Hematopoietic multipotent progenitor cell (in vitro differentiated cells): ENCODE measurements around the gene GAD1. TPM values are rescaled to one million over a fixed set of nuclear protein-coding genes. Genes with fewer than 3 reads are reported as not detected.

Source experiments
- DNase-seq, 3 donors: peaks; one replicate each; pipeline ENCODE4 v3.0.0-alpha.2; 2011 to 2015; ENCODE audit warnings: low read depth in 2 of 3, low spot score in 2 of 3
- total RNA-seq: library from RNA; depleted of rRNA; stranded (reverse); fragments of >200 nt; gene quantifications from one replicate; pipeline ENCODE4 v1.2.3, GENCODE V29; 2012

The GAD1 gene
- total RNA-seq, 1 donor: 3.2 TPM

DNA sequence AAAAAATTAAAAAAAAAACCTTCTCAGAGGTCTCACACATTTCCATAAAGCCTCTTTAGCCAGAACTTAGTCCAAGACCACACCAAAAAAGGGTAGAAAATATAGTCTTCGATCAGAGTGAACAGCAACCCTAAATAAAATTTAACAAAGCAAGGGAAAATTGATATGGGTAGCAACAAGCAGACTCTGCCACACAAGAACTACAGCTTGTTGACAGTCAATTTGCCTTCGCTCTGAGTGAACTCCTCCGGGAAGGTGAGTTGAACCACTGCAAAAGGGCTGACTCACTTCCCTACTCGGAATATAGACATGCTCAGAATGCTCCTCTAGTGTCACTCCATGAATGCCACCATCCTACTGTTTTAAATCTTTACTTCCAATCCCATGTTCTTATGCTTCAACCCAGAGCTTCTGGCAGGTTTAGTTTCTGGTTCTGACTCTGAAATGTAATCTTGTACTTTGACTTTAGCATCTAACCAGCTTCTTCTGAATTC is 24.1 kb downstream of the GAD1 start:
- no peak for DNase-seq

DNA sequence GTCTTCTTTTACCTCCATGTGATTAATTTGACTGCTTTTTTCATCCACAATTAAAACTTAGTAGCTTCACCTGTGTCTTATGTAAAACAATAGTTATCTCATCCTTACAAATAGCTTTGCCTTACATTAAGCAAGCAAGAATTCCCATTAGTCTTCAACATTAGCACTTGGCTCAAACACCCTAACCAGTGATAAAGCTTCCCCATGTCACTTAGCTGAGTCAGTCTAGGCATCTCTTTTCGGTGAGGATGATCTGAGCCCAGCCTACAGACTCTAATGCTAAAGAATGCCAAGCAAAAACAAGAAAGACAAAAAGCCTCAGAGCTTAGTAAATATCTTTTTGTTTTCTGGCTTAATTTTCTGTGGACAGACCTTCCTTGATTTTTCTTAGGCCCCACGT is 26.1 kb downstream of the GAD1 start:
- no peak for DNase-seq

DNA sequence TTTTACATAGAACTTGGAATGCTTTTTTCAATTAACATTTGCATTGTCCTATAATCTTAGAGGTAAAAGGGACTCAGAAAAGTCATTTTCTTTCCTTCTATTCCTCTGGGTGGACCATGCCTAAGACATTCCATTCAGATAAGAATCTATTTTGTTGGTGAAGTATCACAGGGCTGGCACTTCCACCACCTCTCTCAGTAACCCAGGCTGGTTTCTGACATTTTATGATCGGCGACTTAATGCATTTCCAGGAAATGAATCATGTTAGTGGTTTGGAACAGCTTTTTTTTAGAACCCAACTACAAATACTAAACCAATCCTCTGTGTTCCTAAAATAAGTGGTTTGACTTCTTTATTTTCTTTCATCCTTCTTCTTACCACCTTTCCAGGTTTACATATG is 27.0 kb downstream of the GAD1 start:
- DNase-seq: peak in 2 of 3 donors; percentile 45 to 57

- no peak for DNase-seq
Measured at GRCh38 chr2:170845343-170845742, 28.7 kb downstream of the GAD1 start.

- no peak for DNase-seq
Measured at GRCh38 chr2:170846314-170846713, 29.6 kb downstream of the GAD1 start.

GRCh38 chr2:170847716-170848115 is 31.0 kb downstream of the GAD1 start:
- no peak for DNase-seq

DNA sequence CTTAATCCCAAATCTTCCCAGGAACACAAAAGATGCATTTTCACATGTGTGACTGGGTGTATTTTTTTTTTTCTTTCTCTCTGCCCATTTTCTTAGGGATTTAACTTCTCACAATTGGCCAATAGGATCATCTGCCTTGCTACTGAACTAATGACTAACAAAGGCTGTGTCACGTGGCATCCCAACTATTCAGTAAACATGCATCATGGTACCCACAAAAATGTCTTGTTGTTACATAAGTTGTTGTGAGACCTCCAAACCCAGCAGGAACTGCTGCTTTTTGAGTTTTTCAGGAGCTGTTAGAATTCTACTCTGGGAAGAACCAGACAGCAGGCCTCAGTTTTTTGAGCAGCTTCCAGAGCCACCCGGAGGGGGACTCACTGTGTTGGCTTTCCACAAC is 31.9 kb downstream of the GAD1 start:
- DNase-seq: no peak

- no peak for DNase-seq
Measured at GRCh38 chr2:170850251-170850650, 33.6 kb downstream of the GAD1 start.

GRCh38 chr2:170851635-170852034 is 34.9 kb downstream of the GAD1 start:
- no peak for DNase-seq

GRCh38 chr2:170856066-170856465 is 39.4 kb downstream of the GAD1 start:
- no peak for DNase-seq

GRCh38 chr2:170862286-170862902 is 45.7 kb downstream of the GAD1 start:
- DNase-seq: peak in 1 of 3 donors; percentile 15

DNA sequence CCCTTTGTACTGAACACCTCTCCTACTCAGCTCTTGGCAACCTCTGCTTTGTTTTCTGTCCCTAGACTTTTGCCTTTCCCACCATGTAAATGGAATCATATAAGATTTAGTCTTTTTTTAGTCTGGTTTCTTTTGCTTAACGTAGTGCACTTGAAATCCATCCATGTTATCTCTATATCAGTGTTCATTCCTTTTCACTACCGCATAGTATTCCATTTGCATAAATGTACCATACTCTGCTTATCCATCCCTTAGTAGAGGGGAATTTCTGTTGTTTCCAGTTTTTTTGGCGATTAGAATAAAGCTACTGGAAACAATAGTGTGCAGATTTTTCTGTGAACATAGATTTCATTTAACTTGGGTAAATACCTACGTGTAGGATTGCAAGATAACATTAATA is 46.4 kb downstream of the GAD1 start:
- DNase-seq: no peak

DNA sequence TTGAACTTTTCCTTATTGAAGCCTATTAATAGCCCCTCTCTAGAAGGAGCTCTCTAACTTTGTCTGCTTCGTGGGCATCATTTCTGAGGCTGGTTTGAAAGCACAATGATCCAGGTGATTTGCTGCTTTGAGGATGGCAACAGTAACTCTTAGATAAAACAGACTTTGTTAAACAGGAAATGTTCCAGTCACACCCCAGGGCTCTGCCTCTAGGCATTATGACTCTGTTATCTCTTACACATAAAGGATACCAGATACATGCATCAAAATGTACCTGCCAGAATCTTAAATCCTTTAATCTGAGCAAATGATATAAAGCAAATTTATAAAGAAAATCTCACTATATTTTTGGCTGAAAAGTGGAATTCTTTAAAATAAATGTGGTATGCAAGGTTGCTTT is 52.3 kb downstream of the GAD1 start:
- DNase-seq: no peak

DNA sequence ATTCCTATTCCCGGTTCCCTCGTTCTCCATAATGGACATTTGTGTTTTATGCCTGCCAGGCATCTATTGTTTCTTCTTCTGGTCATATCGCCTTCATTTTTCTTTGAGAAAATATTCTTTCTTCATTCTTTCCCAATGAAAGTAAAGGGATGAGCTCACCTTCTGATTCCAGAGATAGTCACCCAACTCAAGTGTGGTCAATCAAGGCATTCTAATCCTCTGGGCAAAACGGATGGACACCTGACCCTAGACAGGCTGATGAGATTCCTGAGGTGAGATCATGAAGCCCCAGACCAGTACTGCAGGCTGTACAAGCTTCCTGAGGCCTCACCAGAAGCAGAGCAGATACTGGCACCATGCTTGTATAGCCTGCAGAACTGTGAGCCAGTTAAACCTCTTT is 52.8 kb downstream of the GAD1 start:
- no peak for DNase-seq

- peak; percentile 48 to 80 (median 64) for DNase-seq
Measured at GRCh38 chr2:170873035-170873692, 56.5 kb downstream of the GAD1 start.

DNA sequence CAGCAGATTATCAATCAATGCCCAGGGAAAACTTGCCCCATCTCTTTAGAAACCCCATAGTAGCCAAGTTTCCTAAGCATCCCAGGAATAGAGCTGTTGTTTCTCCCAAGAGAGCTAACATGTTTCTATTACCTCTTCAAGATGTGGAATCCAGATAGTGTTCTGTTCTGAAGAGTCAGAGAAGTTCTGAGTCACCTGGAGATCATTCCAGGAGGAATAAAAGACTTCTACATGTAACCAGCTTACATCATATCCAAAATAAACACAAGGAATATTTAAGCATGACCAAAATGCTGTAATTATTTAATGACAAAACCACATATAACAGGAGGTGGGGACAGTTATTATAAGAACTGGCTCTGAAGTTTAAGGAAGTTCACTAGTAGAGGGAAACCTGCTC is 61.4 kb downstream of the GAD1 start:
- DNase-seq: no peak

DNA sequence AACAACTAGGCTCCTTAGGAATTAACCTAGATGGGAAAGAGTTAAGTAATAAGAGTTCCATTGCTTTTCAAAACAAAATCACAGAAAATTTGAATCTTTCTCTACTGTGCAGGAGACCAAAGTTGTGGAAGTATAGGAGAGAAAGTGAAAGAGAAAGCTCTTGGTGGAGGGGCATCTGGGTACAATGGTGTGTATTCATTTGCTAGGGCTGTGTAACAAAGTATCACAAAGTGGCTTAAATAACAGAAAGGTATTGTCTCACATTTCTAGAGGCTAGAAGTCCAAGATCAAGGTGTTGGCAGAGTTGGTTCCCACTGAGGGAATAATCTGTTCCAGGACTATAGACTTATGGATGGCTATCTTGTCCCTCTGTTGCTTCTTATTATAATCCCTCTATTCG is 61.8 kb downstream of the GAD1 start:
- peak in 2 of 3 donors; percentile 14 to 48 for DNase-seq

DNA sequence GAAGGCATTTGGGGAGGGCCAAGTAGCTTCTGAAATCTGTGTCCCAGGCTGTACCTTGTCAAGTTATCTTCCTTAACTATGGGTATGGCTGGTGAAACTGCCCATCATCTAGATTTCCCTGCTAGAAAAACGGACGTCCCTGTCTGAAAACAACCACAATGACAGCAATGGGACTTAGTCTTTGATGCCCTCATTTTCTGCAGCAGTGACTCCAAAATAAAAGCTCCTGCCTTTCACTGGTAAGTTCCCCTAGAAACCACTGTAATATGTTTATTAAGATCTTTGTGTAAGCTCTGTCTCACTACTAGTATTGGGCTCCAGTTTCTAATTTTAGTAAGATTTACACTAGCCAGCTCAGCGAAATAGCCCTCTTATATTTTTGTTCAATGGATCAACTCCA is 65.2 kb downstream of the GAD1 start:
- DNase-seq: no peak

DNA sequence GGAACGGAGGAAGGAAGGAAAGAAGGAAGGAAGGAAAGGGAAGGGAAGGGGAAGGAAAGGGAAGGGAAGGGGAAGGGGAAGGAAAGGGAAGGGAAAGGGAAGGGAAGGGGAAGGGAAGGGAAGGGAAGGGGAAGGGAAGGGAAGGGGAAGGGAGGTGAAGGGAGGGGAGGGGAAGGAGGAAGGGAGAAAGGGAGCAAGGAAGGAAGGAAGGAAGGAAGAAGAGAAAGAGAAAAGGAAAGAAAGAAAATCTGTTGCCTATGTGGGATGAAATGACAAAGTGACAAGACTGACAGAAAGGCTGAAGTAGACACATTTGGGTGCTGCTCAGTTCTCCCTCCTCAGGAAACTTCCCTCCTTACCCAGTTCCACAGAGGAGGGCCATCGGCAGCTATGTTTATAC is 66.1 kb downstream of the GAD1 start:
- no peak for DNase-seq

- DNase-seq: no peak
Measured at GRCh38 chr2:170883683-170884082, 67.0 kb downstream of the GAD1 start.

DNA sequence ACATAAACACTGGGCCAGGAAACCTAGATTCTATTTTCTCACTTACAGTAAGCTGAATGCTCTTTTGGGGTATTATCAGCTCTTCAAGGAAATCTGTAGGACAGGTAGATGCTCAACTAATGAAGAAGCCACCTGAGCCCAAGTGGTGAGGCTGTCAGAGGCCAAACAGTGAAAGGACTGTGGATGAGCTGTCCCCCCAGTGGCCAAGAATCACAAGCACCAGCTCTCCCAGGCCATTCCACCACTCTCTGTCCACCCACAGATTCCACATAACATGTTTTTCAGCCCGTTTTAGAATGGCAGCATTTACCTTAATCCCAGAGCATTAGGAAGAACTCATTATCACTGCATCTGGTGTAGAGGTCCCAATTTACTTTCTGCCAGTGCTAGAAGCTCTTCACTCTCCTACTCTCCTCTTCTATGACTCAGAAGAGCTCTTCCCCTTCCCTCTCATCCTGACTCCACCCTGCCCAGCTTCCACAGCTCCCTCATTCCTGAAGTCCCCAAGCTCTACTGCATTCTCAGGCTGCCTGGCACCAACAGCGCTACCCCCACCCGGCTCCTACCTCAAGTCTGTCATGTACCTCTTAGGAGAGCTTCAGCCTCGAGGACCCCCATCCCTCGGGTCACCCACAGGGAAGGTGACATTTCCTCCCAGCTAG is 68.6 kb downstream of the GAD1 start:
- no peak for DNase-seq

- peak in 1 of 3 donors; percentile 3 for DNase-seq
Measured at GRCh38 chr2:170886386-170886785, 69.7 kb downstream of the GAD1 start.
